Tibial nerve (tissue), 3 donors: ENCODE results near the gene NEXN.

Experiments used
- CTCF ChIP-seq, 5 experiments: fragments of 200-600 bp in 3 of 5; fragments of 450-650 bp in 2 of 5; sonication (generic) in 3 of 5; IDR thresholded peaks; one replicate each; pipeline ENCODE4 v1.5.1; 2016 to 2019; ENCODE audit warnings: antibody characterized with exemption in 5 of 5, mild to moderate bottlenecking in 3 of 5, moderate library complexity in 2 of 5
- POLR2A ChIP-seq, 2 donors: fragments of 450-650 bp; IDR thresholded peaks; one replicate each; pipeline ENCODE4 v1.6.1; 2017; ENCODE audit warnings: antibody characterized with exemption in 2 of 2, mild to moderate bottlenecking in 2 of 2, moderate library complexity in 2 of 2

GRCh38 chr1:77882411-77882810, 6.0 kb upstream of the NEXN start:
- TF ChIP-seq CTCF (IDR thresholded peaks at IDR 0.05) (no peak), POLR2A (IDR thresholded peaks at IDR 0.05) (no peak)
